Right lung (tissue), 5 donors: ENCODE data around the gene TMEM203. TPM values are rescaled to one million over a fixed set of nuclear protein-coding genes. Genes with fewer than 3 reads are reported as not detected.

ENCODE experiments used
- polyA plus RNA-seq, 5 donors: library from polyadenylated mRNA; unstranded; fragments of 120-200 nt; gene quantifications; one replicate each; pipeline versions ENCODE4 v1.2.1 to v1.2.3, GENCODE V29; 2013; ENCODE audit warnings: inconsistent platforms in 1 of 5, low replicate concordance in 1 of 5; ENCODE audit not compliant: insufficient read length in 5 of 5, insufficient read depth in 1 of 5

The TMEM203 gene
- polyA plus RNA-seq, 5 donors: 31.5 to 40.1 (median 35.4) TPM

Other genes starting within 250 kb of the TMEM203 start
- 10 to 100 TPM; 21.1 to 66.2 (median 29.6) TPM for gene PTGDS, start 228.1 kb downstream of the TMEM203 start, polyA plus RNA-seq
- 1 to 10 TPM in 2 of 5 donors, under 1 TPM in 3; 0.59 to 1.9 (median 0.89) TPM for gene LCNL1, start 222.7 kb downstream of the TMEM203 start, polyA plus RNA-seq
- gene PAXX, start 213.2 kb downstream of the TMEM203 start, polyA plus RNA-seq: 10 to 100 TPM; 26.2 to 57.5 (median 36.8) TPM
- gene CLIC3, start 209.1 kb downstream of the TMEM203 start, polyA plus RNA-seq: 10 to 100 TPM; 25.9 to 74.3 (median 43.8) TPM
- 10 to 100 TPM; 16.0 to 35.7 (median 21.0) TPM for gene ABCA2, start 177.4 kb downstream of the TMEM203 start, polyA plus RNA-seq
- gene FUT7, start 173.6 kb downstream of the TMEM203 start, polyA plus RNA-seq: under 1 TPM in 1 of 5 donors, not detected in 4; 0.08 TPM
- gene NPDC1, start 159.5 kb downstream of the TMEM203 start, polyA plus RNA-seq: 10 to 100 TPM; 20.6 to 61.5 (median 33.8) TPM
- gene ENTPD2, start 151.6 kb downstream of the TMEM203 start, polyA plus RNA-seq: 1 to 10 TPM; 2.0 to 5.4 (median 3.2) TPM
- gene SAPCD2, start 135.1 kb downstream of the TMEM203 start, polyA plus RNA-seq: 10 to 100 TPM in 3 of 5 donors, 1 to 10 TPM in 2; 8.9 to 13.7 (median 10.3) TPM
- 1 to 10 TPM; 4.6 to 8.4 (median 5.6) TPM for gene UAP1L1, start 128.1 kb downstream of the TMEM203 start, polyA plus RNA-seq
- 10 to 100 TPM; 50.7 to 68.6 (median 60.1) TPM for gene MAN1B1, start 118.7 kb downstream of the TMEM203 start, polyA plus RNA-seq
- gene DPP7, start 90.9 kb downstream of the TMEM203 start, polyA plus RNA-seq: 10 to 100 TPM; 27.2 to 50.4 (median 48.6) TPM
- under 1 TPM; 0.12 to 0.51 (median 0.23) TPM for gene GRIN1, start 66.5 kb downstream of the TMEM203 start, polyA plus RNA-seq
- under 1 TPM in 4 of 5 donors, not detected in 1; 0.23 to 0.49 (median 0.37) TPM for gene LRRC26, start 35.6 kb downstream of the TMEM203 start, polyA plus RNA-seq
- gene TMEM210, start 33.6 kb downstream of the TMEM203 start, polyA plus RNA-seq: not detected
- gene ANAPC2, start 17.1 kb downstream of the TMEM203 start, polyA plus RNA-seq: 10 to 100 TPM; 34.4 to 53.0 (median 44.4) TPM
- 10 to 100 TPM; 34.4 to 69.2 (median 43.9) TPM for gene SSNA1, start 17.0 kb downstream of the TMEM203 start, polyA plus RNA-seq
- 10 to 100 TPM in 2 of 5 donors, 1 to 10 TPM in 3; 5.9 to 12.1 (median 7.6) TPM for gene TPRN, start 4.9 kb downstream of the TMEM203 start, polyA plus RNA-seq
- 10 to 100 TPM in 2 of 5 donors, 1 to 10 TPM in 3; 6.9 to 16.1 (median 9.8) TPM for gene NDOR1, start 52 bp upstream of the TMEM203 start, polyA plus RNA-seq
- 10 to 100 TPM in 1 of 5 donors, 1 to 10 TPM in 4; 3.2 to 10.8 (median 6.3) TPM for gene RNF208, start 16.6 kb upstream of the TMEM203 start, polyA plus RNA-seq
- gene CYSRT1, start 19.5 kb upstream of the TMEM203 start, polyA plus RNA-seq: 1 to 10 TPM in 4 of 5 donors, under 1 TPM in 1; 0.96 to 3.0 (median 2.0) TPM
- 1 to 10 TPM; 1.5 to 3.8 (median 3.5) TPM for gene RNF224, start 21.9 kb upstream of the TMEM203 start, polyA plus RNA-seq
- gene SLC34A3, start 25.3 kb upstream of the TMEM203 start, polyA plus RNA-seq: 1 to 10 TPM in 4 of 5 donors, under 1 TPM in 1; 0.84 to 2.5 (median 1.9) TPM
- 100 to 1,000 TPM; 211 to 322 (median 258) TPM for gene TUBB4B, start 35.6 kb upstream of the TMEM203 start, polyA plus RNA-seq
- gene STPG3, start 45.6 kb upstream of the TMEM203 start, polyA plus RNA-seq: 1 to 10 TPM in 2 of 5 donors, under 1 TPM in 3; 0.26 to 1.5 (median 0.98) TPM
- gene NELFB, start 49.7 kb upstream of the TMEM203 start, polyA plus RNA-seq: 10 to 100 TPM; 43.3 to 73.2 (median 55.3) TPM
- gene TOR4A, start 72.1 kb upstream of the TMEM203 start, polyA plus RNA-seq: 10 to 100 TPM in 3 of 5 donors, 1 to 10 TPM in 2; 6.6 to 17.8 (median 10.3) TPM
- 10 to 100 TPM in 1 of 5 donors, 1 to 10 TPM in 4; 7.5 to 14.7 (median 9.0) TPM for gene NRARP, start 96.6 kb upstream of the TMEM203 start, polyA plus RNA-seq
- 10 to 100 TPM; 10.9 to 22.0 (median 15.0) TPM for gene EXD3, start 217.5 kb upstream of the TMEM203 start, polyA plus RNA-seq
- gene NOXA1, start 217.7 kb upstream of the TMEM203 start, polyA plus RNA-seq: 1 to 10 TPM; 3.9 to 8.4 (median 6.9) TPM
- under 1 TPM; 0.32 to 0.63 (median 0.52) TPM for gene ENTPD8, start 235.7 kb upstream of the TMEM203 start, polyA plus RNA-seq